Liver (tissue), 9 donors: Measurements from ENCODE around the gene MRPL9. TPM values are rescaled to one million over a fixed set of nuclear protein-coding genes. Genes with fewer than 3 reads are reported as not detected.
"Not testable (repeated sequence)": the region's sequence is repeated elsewhere in the genome, so short reads cannot be mapped to it uniquely, and the experiment has no call there.

Experiments
- DNase-seq: peaks from one replicate; pipeline ENCODE4 v3.0.0-alpha.2; 2017; ENCODE audit warnings: low spot score
- H3K27ac ChIP-seq, 2 donors: one replicate each; pipeline ENCODE4 v1.7.0; 2013; ENCODE audit warnings: inconsistent platforms in 2 of 2, low read length in 2 of 2, control low read depth in 1 of 2, low read depth in 1 of 2, mild to moderate bottlenecking in 1 of 2
- H3K27me3 ChIP-seq, 4 donors: one replicate each; pipeline versions ENCODE4 v1.6.1 to v1.7.0; 2013; ENCODE audit warnings: low read length in 3 of 4, inconsistent platforms in 1 of 4, mild to moderate bottlenecking in 1 of 4, moderate library complexity in 1 of 4; ENCODE audit not compliant: control insufficient read depth in 4 of 4, insufficient read depth in 4 of 4
- H3K36me3 ChIP-seq, 4 donors: one replicate each; pipeline versions ENCODE4 v1.6.1 to v1.7.0; 2013; ENCODE audit warnings: low read length in 3 of 4, mild to moderate bottlenecking in 3 of 4, low read depth in 1 of 4, moderate library complexity in 1 of 4; ENCODE audit not compliant: control insufficient read depth in 4 of 4, insufficient read depth in 3 of 4
- H3K4me1 ChIP-seq, 4 donors: one replicate each; pipeline versions ENCODE4 v1.6.1 to v1.7.0; 2013; ENCODE audit warnings: low read length in 3 of 4, mild to moderate bottlenecking in 3 of 4, moderate library complexity in 1 of 4; ENCODE audit not compliant: control insufficient read depth in 4 of 4, insufficient read depth in 4 of 4
- H3K4me3 ChIP-seq, 3 donors: one replicate each; pipeline versions ENCODE4 v1.6.1 to v1.7.0; 2013; ENCODE audit warnings: low read length in 3 of 3, control low read depth in 1 of 3, low read depth in 1 of 3, mild to moderate bottlenecking in 1 of 3
- H3K9ac ChIP-seq, 2 donors: one replicate each; pipeline ENCODE4 v1.7.0; 2013; ENCODE audit warnings: low read length in 2 of 2, mild to moderate bottlenecking in 2 of 2, moderate library complexity in 2 of 2, control low read depth in 1 of 2, low read depth in 1 of 2
- H3K9me3 ChIP-seq, 4 donors: one replicate each; pipeline versions ENCODE4 v1.6.1 to v1.7.0; 2013; ENCODE audit warnings: low read length in 3 of 4; ENCODE audit not compliant: control insufficient read depth in 4 of 4
- EGR1 ChIP-seq, 2 donors: IDR thresholded peaks; 2 replicates each; pipeline ENCODE4 v1.6.1; 2016 to 2018; ENCODE audit warnings: antibody characterized with exemption in 2 of 2, low read depth in 2 of 2
- FOXA1 ChIP-seq: IDR thresholded peaks from 2 replicates; pipeline ENCODE4 v1.6.1; 2016; ENCODE audit warnings: antibody characterized with exemption
- FOXA2 ChIP-seq: IDR thresholded peaks from 2 replicates; pipeline ENCODE4 v1.6.1; 2016; ENCODE audit warnings: antibody characterized with exemption
- GABPA ChIP-seq, 2 donors: IDR thresholded peaks in 1 of 2; conservative IDR thresholded peaks in 1 of 2; 2 replicates each; pipeline ENCODE4 v1.6.1; 2016; ENCODE audit warnings: antibody characterized with exemption in 2 of 2, mild to moderate bottlenecking in 1 of 2, moderate library complexity in 1 of 2
- HNF4A ChIP-seq, 2 donors: conservative IDR thresholded peaks; 2 replicates each; pipeline ENCODE4 v1.6.1; 2016; ENCODE audit warnings: antibody characterized with exemption in 2 of 2, mild to moderate bottlenecking in 2 of 2
- HNF4G ChIP-seq: IDR thresholded peaks from 2 replicates; pipeline ENCODE4 v1.6.1; 2016; ENCODE audit warnings: antibody characterized with exemption
- JUND ChIP-seq, 2 donors: IDR thresholded peaks; 2 replicates each; pipeline ENCODE4 v1.6.1; 2016; ENCODE audit warnings: antibody characterized with exemption in 2 of 2
- NR2F2 ChIP-seq: IDR thresholded peaks from 2 replicates; pipeline ENCODE4 v1.6.1; 2016; ENCODE audit warnings: antibody characterized with exemption
- RAD21 ChIP-seq, 2 donors: IDR thresholded peaks; 2 replicates each; pipeline ENCODE4 v1.6.1; 2016; ENCODE audit warnings: antibody characterized with exemption in 2 of 2, mild to moderate bottlenecking in 2 of 2
- RXRA ChIP-seq, 2 donors: IDR thresholded peaks; 2 replicates each; pipeline ENCODE4 v1.6.1; 2017 to 2018; ENCODE audit warnings: antibody characterized with exemption in 2 of 2, mild to moderate bottlenecking in 1 of 2
- SP1 ChIP-seq: IDR thresholded peaks from 2 replicates; pipeline ENCODE4 v1.6.1; 2018; ENCODE audit warnings: antibody characterized with exemption, mild to moderate bottlenecking
- TAF1 ChIP-seq: conservative IDR thresholded peaks from 2 replicates; pipeline ENCODE4 v1.6.1; 2016; ENCODE audit warnings: antibody characterized with exemption, mild to moderate bottlenecking
- YY1 ChIP-seq: IDR thresholded peaks from 2 replicates; pipeline ENCODE4 v1.6.1; 2016; ENCODE audit warnings: antibody characterized with exemption, mild to moderate bottlenecking
- WGBS: extraction: QIAGEN DNeasy Blood & Tissue Kit; methylation state at CpG from one replicate; pipeline ENCODE4 v1.1.7; 2013; 5-methylcytosine and 5-hydroxymethylcytosine counted together
- polyA plus RNA-seq, 2 donors: library from polyadenylated mRNA; stranded (reverse) in 1 of 2; unstranded in 1 of 2; fragments of 200-250 nt in 1 of 2; fragments of >200 nt in 1 of 2; fragmentation: Nextera tagmentation in 1 of 2; extraction: Ambion mirVana in 1 of 2; gene quantifications; one replicate each; pipeline versions ENCODE4 v1.2.1 to v1.2.3, GENCODE V29; 2013 to 2015
- total RNA-seq, 2 donors: library from RNA; depleted of rRNA; stranded (reverse); fragments of >200 nt; gene quantifications; one replicate each; pipeline ENCODE4 v1.2.3, GENCODE V29; 2014
- TF ChIP-seq, protein P1 (sequence below): IDR thresholded peaks from 2 replicates; pipeline ENCODE4 v1.6.1; 2016; ENCODE audit warnings: antibody characterized with exemption, mild to moderate bottlenecking
- TF ChIP-seq, protein P2 (sequence below): IDR thresholded peaks from 2 replicates; pipeline ENCODE4 v1.6.1; 2016; ENCODE audit warnings: antibody characterized with exemption
- TF ChIP-seq, protein P3 (sequence below): IDR thresholded peaks from 2 replicates; pipeline ENCODE4 v1.6.1; 2016; ENCODE audit warnings: antibody characterized with exemption
- TF ChIP-seq, protein P4 (sequence below): fragments of 150-350 bp; IDR thresholded peaks from 2 replicates; pipeline ENCODE4 v1.5.1; 2017; ENCODE audit warnings: improper control_type of control experiment, low read depth, low read length; ENCODE audit not compliant: missing input control
- TF ChIP-seq, protein P5 (sequence below): IDR thresholded peaks from 2 replicates; pipeline ENCODE4 v1.6.1; 2016; ENCODE audit warnings: antibody characterized with exemption
- donor health status: healthy.
- donor health status: healthy.
- donor health status: healthy.
- donor health status: healthy.
- donor health status: healthy.

The MRPL9 gene
- total and polyA plus RNA-seq, 4 donors, result 22.5 to 43.5 (median 31.6) TPM

DNA sequence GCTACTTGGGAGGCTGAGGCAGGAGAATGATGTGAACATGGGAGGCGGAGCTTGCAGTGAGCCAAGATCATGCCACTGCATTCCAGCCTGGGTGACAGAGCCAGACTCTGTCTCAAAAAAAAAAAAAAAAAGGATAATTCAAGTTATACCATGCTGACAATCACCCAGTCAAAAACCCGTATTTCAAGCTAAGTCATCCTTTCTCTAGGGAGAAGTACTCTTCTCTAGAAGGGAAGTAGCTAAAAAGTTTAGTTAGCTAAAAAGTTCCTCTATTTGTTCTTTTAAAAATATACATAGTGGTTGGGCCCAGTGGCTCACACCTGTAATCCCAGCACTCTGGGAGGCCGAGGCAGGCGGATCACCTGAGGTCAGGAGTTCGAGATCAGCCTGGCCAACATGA lies 17.4 kb upstream of the MRPL9 start:
- H3K9me3 ChIP-seq, H3K4me3 ChIP-seq, H3K27ac ChIP-seq, DNase-seq, H3K4me1 ChIP-seq, H3K9ac ChIP-seq, H3K27me3 ChIP-seq: not testable (repeated sequence)
- WGBS, result 88% methylated on average over 5 of the region's 5 CpGs
- peaks cover 0 to 14% (median 2%) of the 10 kb centered on the region in 4 donors for H3K36me3 ChIP-seq

DNA sequence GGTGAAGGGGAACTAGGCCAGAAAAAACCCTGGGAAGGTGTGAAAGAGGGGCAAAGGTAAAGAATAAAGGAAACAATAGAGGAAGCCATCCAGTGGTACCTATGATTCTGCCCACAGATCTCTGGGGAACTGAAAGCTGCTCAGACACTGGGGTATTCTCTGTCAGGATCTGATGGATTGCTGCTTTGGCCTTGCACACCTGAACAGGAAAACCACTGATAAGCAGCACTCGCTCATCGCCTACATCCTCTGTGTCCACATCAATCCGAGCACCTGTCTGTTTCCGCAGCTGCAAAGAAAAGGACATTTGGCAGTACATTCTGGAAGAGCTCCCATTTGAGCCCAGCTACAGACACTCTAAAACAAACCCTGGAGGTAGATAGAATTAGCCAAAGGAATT lies 16.6 kb upstream of the MRPL9 start:
- Histone ChIP-seq H3K27ac (no peak overlapping the region), H3K4me1 (peaks cover 0 to 4% (median 1%) of the 10 kb centered on the region in 4 donors), H3K4me3 (no peak overlapping the region), H3K9ac (no peak overlapping the region), H3K9me3 (no peaks in the 10 kb centered on the region), H3K36me3 (peaks cover 0 to 14% (median 4%) of the 10 kb centered on the region in 4 donors), H3K27me3 (no peaks in the 10 kb centered on the region)
- 85% methylated on average over 4 of the region's 4 CpGs for WGBS
- no peak for TF ChIP-seq HNF4G
- TF ChIP-seq, protein P1, sequence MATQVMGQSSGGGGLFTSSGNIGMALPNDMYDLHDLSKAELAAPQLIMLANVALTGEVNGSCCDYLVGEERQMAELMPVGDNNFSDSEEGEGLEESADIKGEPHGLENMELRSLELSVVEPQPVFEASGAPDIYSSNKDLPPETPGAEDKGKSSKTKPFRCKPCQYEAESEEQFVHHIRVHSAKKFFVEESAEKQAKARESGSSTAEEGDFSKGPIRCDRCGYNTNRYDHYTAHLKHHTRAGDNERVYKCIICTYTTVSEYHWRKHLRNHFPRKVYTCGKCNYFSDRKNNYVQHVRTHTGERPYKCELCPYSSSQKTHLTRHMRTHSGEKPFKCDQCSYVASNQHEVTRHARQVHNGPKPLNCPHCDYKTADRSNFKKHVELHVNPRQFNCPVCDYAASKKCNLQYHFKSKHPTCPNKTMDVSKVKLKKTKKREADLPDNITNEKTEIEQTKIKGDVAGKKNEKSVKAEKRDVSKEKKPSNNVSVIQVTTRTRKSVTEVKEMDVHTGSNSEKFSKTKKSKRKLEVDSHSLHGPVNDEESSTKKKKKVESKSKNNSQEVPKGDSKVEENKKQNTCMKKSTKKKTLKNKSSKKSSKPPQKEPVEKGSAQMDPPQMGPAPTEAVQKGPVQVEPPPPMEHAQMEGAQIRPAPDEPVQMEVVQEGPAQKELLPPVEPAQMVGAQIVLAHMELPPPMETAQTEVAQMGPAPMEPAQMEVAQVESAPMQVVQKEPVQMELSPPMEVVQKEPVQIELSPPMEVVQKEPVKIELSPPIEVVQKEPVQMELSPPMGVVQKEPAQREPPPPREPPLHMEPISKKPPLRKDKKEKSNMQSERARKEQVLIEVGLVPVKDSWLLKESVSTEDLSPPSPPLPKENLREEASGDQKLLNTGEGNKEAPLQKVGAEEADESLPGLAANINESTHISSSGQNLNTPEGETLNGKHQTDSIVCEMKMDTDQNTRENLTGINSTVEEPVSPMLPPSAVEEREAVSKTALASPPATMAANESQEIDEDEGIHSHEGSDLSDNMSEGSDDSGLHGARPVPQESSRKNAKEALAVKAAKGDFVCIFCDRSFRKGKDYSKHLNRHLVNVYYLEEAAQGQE, result no peak
- no peak for TF ChIP-seq NR2F2
- TF ChIP-seq, protein P2, sequence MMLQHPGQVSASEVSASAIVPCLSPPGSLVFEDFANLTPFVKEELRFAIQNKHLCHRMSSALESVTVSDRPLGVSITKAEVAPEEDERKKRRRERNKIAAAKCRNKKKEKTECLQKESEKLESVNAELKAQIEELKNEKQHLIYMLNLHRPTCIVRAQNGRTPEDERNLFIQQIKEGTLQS, result no peak
- no peak for TF ChIP-seq TAF1
- TF ChIP-seq FOXA2, result no peak
- TF ChIP-seq RXRA (IDR thresholded peaks at IDR 0.05), result no peak
- TF ChIP-seq, protein P3, sequence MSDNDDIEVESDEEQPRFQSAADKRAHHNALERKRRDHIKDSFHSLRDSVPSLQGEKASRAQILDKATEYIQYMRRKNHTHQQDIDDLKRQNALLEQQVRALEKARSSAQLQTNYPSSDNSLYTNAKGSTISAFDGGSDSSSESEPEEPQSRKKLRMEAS, result no peak
- TF ChIP-seq SP1, result no peak
- no peak for TF ChIP-seq RAD21 (IDR thresholded peaks at IDR 0.05)
- no peak for TF ChIP-seq GABPA (IDR thresholded peaks at IDR 0.05 in 1 of 2, conservative IDR thresholded peaks at IDR 0.05 in 1 of 2)
- TF ChIP-seq, protein P4, sequence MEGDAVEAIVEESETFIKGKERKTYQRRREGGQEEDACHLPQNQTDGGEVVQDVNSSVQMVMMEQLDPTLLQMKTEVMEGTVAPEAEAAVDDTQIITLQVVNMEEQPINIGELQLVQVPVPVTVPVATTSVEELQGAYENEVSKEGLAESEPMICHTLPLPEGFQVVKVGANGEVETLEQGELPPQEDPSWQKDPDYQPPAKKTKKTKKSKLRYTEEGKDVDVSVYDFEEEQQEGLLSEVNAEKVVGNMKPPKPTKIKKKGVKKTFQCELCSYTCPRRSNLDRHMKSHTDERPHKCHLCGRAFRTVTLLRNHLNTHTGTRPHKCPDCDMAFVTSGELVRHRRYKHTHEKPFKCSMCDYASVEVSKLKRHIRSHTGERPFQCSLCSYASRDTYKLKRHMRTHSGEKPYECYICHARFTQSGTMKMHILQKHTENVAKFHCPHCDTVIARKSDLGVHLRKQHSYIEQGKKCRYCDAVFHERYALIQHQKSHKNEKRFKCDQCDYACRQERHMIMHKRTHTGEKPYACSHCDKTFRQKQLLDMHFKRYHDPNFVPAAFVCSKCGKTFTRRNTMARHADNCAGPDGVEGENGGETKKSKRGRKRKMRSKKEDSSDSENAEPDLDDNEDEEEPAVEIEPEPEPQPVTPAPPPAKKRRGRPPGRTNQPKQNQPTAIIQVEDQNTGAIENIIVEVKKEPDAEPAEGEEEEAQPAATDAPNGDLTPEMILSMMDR, result no peak
- TF ChIP-seq JUND (IDR thresholded peaks at IDR 0.05), result no peak
- TF ChIP-seq FOXA1, result no peak
- TF ChIP-seq, protein P5, sequence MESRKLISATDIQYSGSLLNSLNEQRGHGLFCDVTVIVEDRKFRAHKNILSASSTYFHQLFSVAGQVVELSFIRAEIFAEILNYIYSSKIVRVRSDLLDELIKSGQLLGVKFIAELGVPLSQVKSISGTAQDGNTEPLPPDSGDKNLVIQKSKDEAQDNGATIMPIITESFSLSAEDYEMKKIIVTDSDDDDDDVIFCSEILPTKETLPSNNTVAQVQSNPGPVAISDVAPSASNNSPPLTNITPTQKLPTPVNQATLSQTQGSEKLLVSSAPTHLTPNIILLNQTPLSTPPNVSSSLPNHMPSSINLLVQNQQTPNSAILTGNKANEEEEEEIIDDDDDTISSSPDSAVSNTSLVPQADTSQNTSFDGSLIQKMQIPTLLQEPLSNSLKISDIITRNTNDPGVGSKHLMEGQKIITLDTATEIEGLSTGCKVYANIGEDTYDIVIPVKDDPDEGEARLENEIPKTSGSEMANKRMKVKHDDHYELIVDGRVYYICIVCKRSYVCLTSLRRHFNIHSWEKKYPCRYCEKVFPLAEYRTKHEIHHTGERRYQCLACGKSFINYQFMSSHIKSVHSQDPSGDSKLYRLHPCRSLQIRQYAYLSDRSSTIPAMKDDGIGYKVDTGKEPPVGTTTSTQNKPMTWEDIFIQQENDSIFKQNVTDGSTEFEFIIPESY, result no peak
- TF ChIP-seq HNF4A (conservative IDR thresholded peaks at IDR 0.05), result no peak
- TF ChIP-seq EGR1 (IDR thresholded peaks at IDR 0.05; ENCODE audit: low read depth in 2 of 2), result no peak
- no peak for TF ChIP-seq YY1
- DNase-seq, result no peak
